Suppressor macrophage treated with lipopolysaccharide for 1 hour (primary cell): ENCODE data around the gene DGKI.

Experiments
- DNase-seq, 3 donors: peaks; one replicate each; pipeline ENCODE4 v3.0.0-alpha.2; 2020 to 2022

DGKI gene

DNA sequence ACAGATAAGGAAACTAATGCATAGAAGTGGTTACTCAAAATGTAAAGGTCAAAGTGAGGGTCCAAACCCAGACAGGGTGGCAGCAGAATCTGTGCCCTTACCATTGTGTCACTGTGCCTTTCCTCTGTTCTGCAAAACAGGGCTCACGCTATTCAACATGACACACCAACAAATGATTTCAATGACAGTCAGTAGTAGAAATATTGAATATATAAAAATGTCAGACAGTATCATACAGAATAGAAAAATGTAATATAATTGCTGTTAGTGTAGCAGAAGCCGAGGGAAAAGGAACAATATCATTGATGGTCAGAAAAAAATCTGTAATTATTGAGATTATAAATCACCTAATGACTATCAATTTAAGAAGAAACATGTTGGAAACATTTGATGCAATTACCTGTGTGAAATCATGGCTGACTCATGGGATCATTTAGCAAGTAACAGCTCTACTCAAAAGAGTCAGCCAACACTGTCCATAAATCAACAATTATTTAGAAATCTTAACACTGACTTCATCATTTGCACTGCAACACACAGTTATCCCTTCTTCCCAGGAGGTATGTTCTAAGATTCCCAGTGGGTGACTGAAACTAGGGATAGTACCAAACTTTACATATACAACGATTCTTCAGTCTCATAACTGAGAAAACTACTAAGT lies 198.7 kb downstream of the DGKI start:
- no peak for DNase-seq

DNA sequence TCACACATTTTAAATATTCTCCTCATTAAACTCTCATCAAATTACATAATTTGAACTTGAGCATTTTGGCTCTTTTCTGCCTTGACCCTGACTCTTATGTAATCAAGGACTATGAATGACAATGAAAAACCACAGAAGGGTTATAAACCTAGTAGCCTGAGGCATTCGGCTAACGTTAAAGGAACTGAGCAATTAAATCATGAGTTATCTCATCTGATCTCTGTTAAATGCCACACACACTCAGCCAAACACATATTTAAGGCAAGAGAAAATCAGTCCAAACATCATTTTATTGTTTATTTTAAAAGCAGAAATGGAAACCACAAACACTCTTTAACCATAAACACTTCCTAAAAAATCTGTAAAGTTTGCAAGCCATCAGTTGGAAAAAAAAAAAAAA lies 204.3 kb downstream of the DGKI start:
- DNase-seq, result peak; percentile 4 to 46 (median 22)

DNA sequence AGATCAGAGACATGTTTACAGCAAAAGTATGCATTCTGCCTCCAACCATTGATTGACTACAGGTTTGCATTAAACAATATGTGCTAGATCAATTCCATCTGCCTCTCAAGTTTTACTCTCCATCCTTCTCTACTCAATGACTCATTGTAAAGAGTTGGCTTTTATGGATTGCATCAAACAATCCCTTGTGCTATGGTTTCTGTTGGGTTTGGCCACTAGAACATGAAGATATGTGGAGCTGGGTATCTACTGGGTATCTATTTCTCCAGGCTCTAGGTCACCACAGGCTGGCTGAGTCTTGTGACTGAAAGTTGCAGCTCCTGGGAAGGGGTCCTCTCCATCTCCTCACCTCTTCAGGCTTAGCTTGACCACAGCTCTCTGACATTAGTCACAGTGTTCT lies 204.7 kb downstream of the DGKI start:
- DNase-seq, result peak in 1 of 3 donors; percentile 10

DNA sequence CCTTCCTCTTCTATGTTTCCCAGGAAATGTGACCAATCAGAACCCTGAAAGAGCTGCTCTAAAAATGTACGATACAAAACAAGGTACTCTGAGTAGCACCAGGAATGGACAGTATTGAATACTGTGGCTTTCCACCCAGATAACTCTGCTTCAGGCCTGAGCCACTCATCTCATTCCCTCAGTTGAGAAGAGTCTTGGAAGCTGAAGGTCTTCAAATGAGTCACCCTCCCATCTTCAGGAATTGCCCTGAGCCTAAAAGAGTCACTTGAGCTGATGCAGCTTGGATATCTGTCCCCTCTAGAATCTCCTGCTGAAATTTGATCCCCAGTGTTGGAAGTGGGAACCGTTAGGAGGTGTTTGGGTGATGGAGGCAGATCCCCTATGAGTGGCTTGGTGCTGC lies 210.4 kb downstream of the DGKI start:
- no peak for DNase-seq

DNA sequence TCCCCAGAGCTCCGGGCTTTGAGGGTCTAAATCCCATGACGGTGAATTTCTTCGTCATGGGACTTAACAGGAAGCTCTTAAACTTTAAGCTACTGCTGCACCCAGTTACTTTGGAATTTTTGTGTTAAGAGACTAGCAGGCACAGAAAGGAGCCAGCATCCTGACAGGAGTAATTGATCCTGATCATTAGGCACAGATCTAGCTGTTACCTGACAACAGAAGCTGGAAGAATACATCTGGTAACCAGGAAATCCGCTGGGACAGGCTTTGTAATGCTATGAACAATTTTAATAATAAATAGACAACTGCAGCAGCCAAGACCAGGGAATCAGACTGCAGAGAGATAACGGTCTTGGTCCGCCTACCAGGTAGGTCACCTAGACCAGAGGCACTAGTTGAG lies 210.9 kb downstream of the DGKI start:
- no peak for DNase-seq

DNA sequence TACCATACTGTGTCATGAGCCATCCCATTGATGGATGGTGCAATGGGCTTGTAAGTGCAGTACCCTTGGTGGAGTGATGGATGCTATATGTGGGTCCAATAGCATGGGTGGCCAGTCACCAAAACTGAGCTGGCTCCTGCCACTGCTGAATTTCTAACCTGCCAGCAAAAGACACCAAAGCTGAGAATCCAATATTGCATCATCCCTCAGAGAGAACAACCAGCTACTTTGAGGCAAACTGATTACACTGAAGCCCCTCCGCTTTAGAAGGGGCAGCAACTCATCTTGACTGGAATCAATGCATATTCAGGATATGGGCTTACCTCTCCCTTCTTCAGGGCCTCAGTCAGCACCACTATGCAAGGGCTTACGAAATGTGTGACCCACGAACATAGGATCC lies 211.6 kb downstream of the DGKI start:
- DNase-seq, result no peak

DNA sequence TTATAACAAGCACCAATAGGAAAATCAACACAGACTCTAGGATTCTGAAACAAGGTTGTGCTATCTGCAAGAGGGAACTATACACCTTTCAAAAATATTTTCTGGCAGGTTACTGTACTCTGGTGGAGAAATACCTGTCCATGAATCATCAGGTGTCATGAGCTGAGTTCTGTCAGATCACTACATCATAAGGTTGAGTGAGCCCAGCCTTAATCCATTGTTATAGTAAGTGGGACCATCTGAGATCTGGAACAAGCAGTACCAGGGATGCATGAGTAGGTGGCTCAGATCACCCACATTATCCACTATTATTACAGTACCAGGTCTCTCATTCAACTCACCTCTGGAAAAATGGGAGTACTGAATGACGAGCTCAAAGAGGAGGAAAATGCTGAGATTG lies 212.4 kb downstream of the DGKI start:
- DNase-seq, result no peak

DNA sequence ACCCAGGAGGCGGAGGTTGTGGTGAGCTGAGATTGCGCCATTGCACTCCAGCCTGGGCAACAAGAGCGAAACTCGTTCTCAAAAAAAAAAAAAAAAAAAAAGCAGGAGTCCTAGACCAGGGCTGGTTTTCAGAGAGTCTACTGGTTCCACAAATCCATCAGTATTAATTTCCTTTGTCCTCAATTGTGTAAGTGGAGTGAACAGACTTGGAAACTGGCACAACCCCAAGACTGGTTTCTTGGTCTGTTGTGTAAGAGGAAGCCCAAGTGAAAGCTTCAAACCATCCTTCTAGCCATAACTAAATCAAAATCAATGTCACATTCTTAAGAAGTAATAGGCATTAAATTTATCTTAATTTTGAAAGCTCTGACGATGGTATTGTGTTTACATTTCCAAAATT lies 213.6 kb downstream of the DGKI start:
- DNase-seq, result no peak

DNA sequence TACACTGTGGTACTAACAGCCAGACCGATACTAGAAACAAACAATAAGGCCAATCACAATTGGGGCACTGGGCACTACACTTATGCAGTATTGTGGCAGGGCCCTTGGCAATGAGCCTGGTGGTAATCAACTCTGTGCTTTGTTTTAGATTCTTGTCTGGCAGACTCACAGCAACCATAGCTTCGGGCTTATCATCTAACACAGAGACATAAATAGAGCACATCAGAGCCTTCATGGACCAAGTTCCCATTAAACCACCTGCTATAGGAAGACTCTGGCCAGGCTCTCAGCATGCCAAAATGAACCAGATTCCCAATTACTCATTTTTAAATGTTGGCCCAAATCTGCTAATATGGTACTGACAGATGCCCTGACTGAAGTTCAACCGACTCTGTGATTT lies 218.6 kb downstream of the DGKI start:
- peak in 1 of 3 donors; percentile 12 for DNase-seq

DNA sequence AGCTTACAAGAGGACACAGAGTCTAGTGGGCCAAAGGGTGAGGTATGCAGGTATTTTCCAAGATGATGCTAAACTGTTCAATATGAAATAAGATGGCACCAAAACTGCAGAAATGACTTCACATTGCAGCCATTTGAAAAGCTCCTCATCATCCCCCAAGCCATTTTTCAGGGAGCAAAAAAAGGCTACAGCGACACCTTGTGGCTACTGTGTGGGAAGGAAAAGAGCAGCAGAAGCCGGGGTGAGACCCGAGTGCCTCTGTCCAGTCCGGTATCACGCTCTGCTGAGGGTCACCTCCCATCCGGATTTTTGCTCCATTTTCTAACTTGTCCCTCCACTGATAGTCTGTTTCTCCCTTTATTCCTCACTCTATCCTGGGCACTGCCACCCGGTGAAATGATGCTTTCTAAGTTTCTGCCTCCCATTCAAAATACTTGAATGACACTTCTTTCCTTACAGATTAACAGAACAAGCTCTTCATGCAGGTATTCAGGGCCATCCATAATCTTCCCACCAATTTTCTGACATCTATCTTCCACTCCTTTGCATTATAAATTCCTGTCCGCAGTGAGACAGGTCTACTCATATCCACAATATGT lies 220.2 kb downstream of the DGKI start:
- peak; percentile 62 to 70 (median 65) for DNase-seq

DNA sequence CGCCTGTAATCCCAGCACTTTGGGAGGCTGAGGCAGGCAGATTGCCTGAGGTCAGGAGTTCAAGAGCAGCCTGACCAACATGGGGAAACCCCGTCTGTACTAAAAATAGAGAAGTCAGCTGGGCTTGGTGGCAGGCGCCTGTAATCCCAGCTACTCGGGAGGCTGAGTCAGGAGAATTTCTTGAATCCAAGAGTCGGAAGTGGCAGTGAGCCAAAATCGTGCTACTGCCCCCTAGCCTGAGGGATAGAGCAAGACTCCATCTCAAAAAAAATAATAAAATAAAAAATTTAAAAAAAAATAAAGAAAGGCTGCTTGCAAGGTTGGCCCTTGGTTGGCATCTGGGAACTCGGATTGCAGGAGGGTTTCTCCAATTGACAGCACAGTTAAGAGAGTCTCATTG lies 221.6 kb downstream of the DGKI start:
- peak; percentile 44 to 55 (median 46) for DNase-seq

DNA sequence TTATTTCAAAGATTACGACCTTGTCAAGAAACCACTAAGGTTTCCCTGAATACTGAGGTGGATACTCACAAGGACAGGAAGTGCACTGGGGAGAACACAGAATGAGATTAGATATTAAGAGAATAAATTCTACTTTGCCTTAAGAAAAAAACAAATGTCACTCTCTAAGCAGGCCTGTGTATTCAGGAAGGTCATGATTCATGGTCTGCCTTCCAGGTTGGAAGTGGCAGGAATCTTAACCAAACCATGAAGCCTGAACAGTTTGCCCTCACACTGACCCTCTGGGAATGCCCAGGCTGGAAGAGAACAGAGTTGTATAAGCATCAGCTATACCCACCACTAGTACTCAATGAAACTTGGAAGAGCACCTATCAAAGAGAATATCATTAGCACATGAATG lies 227.6 kb downstream of the DGKI start:
- DNase-seq, result peak in 1 of 3 donors; percentile 14

DNA sequence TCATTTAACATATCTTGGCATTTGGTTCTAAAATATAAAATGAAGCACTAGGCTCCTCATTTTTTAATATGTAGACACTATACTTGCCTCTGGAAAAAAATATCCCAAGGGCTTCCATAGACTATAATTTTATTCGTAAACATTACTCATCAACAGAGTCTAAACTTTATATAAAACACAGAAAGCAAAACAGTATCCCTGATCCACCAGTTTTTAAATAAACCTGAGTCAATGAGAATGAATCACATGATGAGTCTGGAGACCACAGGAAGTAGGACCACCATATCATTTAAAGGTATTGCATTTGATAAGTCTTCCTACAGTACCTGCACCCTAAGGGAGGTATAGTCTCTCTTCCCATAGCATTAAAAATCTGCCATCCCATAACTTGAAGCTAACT lies 228.0 kb downstream of the DGKI start:
- peak in 1 of 3 donors; percentile 4 for DNase-seq

DNA sequence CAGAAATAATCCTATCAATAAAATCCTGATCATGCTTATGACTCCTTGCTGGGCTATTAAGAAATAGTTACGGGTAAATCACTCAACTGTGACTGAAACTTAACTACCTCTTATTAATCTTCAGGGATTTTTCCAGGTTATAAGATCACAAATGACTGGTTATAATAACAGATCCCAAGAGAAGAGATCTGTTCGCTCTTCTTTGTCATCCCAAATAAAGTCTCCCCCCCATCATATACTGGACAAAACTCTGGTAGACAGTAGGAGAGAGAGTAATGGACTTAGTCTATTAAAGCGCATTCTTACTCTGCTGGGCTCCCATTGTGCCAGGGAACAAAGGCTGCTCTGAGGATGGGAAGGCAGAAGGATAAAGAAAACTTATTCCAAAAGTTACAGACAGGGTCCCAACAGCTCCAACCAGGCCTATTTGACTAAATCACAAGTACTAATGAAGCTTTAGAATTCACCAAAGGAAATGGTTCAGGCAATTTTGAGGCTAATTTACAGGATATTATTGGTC lies 233.7 kb downstream of the DGKI start:
- DNase-seq, result no peak

DNA sequence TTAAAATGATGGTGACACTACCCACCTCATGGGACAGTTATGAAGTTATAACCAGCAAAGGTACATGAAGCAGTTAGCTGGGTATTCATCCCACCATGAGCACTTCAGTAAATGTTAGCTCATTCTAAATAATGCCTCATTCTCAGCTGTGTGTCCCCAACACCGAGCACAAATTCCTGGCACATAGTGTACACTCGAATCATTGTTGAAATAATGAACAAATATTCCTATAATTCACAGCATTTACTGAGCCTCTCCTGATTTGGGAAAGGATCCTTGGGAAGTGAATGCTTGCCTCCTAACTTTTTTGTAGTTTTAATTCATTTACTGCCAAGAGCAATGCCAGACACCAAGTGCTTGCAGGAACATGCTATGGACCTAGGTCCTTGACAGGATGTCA lies 235.2 kb downstream of the DGKI start:
- no peak for DNase-seq

DNA sequence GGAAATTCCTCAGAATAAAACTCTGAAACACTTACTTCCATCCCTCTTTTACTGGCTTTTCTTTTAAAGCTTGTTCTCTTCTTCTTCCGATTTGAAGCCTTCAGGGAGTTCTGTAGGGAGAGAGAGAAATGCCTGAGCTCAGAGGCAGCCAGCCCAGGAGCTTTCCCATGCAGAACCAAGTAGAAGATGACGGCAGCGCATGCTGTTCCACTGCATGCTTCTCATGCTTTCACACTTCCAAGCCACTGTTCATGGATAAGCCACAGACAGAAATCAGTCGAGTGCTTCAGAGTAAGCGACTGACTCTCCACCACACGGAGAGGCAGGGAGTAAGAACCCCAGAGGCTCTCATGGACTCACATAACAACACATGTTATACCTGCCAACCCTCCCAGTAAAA lies 237.3 kb downstream of the DGKI start:
- DNase-seq, result no peak

DNA sequence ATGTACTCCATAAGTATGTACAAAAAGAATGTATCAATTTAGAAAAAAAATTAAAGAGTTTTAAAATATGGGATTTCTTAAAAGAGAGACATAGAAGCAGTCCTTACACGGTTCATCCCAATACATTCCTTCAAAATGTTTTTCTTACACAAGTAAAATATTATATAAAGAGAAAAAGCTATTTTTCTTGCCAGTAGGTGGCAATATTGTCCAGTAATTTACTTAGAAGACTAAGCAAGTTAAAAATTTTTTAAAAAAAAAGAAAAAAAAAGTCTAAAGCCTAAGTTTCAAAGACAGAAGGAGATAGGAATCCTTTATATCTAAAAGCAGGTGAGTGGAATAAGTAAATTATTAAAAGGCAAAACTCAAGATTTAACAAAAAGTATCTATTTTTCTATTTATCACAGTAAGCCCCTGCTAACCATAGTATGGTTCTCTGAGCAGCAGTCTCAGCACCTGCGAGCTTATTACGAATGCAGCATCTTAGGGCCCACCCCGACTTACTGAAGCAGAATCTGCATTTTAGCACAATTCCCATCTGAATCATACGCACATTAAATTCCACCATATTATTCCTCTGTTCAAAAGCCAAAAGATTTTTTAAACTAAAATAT lies 240.6 kb downstream of the DGKI start:
- peak; percentile 60 to 83 (median 82) for DNase-seq

DNA sequence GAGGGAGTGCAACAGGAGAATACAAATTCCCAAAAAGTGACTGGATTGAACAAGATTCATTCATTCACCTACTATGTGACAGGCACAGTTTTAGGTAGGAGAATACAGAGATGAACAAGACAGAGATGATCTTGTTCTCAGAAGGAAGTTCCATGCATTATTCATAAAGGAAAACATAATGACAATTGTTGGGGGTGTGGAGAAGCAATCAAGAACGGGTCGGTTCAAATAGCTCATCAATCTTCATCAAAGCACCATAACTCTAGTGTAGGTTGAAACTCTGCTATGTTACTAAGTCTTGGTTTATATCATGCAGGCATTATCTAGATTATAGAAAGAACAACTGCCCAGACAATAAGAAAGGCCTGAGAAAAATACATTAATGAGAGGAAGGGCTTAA lies 243.7 kb downstream of the DGKI start:
- DNase-seq, result no peak

DNA sequence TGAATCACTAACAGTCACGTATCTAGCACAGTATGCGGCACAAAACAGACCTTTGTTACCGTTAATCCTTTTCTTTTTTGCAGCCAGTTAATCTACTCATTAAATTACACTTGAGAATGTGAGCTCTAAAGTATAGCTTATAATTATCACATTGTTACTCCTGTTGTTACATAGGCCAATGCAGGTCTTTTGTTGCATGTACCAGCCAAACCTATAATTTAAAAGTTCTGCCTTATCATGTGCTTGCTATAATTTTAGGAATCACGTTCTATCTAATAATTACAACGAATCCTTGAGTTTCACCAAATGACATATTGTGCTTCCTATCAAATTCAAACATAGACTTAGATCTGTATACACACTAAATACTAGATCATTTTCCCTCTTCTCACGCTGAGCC lies 245.1 kb downstream of the DGKI start:
- DNase-seq, result no peak

DNA sequence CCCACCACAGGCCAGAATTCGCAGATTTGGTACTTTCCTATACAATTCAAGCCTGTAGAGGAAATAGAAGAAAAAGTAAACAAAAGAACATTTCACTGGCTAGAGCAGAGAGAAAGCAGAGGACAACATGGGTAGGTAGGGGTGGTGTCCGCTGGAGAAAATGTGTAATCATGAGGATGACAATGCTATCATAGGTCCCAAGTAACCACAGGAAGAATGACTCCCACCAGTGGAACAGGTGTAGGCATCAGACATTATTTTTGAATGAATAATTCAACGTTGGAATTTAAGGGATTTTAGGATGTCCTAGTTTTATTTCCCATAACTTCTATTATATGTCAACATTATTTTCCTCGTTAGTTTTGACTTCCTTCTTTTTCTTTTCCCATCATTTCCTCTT lies 248.9 kb downstream of the DGKI start:
- no peak for DNase-seq

DNA sequence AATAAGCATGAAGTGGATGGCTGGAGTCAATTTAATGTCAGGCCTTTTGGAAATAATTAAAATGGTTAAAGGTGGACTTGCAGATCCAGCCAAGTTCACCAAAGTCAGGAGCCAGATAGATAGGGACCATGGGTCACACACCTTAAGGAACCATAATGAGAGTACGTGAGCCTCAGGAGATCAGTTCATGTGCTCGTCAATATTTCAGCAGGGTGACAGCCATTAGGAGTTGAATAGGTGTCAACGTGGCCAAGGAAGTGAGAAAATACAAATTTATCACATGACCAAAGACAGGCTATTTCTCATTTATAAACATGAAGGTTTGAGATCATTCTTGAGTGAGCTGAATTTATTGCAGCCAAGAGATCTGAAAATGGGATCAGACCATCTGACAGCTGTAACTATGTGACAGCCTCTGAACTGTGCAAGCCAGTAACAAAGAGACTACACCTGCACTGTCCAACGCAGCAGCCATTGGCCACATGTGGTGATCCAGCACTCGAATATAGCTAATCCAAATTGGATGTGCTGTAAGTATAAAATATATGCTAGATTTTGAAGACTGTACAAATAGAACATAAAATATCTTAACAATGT lies 253.6 kb downstream of the DGKI start:
- DNase-seq, result no peak

DNA sequence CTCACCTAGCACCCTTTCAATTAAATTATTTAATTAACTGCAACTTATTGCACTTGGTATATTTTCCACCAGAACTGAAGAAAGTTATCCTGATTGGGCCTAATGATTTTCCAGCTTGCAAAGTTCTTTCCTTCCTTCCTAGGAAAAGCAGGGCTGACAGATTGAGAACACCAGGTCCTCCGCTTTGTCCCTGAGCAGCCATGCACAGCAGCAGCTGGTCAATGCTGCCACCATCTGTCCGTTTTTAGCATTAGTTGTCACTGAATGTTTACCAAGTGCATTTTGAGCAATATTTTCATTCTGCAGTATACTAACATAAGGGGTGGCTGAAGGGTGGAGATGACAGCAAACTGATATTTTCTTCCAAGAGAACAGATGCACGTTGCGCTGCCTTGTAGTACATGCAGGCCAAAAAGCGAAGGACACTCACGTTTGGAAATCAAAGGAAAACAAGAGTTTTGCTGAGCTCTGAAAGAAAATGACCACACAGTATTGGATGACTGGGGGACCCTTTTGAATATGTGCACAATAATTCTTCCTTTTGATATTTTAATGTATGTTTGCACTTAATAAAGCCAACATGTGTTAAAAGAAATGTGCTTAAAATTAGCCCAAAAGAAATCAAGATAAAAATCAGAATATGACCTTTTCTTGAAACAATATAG lies 254.4 kb downstream of the DGKI start:
- peak; percentile 48 to 64 (median 60) for DNase-seq

DNA sequence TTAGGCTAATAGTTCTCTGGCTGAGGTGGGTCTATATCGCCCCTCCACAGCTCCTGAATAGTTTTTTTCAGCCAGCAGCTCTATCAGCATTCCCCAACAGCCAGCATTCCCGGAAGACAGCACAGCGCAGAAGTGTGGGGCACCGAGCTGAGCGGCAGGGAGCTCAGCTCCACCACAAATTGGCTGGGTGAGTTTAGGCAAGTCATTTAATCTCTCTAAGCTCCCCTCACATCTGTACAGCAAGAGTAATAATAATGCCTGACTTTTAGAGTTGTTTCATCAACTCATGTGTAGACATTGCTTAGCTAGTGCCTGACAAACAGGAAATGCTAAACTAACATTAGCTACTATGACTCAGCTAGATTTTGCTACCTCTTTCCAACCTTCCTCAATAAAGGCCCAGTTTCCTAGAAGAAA lies 255.3 kb downstream of the DGKI start:
- peak; percentile 23 to 60 (median 59) for DNase-seq
